HG03469 (cell line): ENCODE data around the gene GLIS1.

Source experiments
- ATAC-seq: cut with Tn5 transposase; IDR thresholded peaks from one replicate; pipeline ENCODE4 v1.9.1; 2021; ENCODE audit warnings: mild to moderate bottlenecking, moderate library complexity, moderate number of reproducible peaks; ENCODE audit not compliant: unreplicated experiment

The GLIS1 gene

DNA sequence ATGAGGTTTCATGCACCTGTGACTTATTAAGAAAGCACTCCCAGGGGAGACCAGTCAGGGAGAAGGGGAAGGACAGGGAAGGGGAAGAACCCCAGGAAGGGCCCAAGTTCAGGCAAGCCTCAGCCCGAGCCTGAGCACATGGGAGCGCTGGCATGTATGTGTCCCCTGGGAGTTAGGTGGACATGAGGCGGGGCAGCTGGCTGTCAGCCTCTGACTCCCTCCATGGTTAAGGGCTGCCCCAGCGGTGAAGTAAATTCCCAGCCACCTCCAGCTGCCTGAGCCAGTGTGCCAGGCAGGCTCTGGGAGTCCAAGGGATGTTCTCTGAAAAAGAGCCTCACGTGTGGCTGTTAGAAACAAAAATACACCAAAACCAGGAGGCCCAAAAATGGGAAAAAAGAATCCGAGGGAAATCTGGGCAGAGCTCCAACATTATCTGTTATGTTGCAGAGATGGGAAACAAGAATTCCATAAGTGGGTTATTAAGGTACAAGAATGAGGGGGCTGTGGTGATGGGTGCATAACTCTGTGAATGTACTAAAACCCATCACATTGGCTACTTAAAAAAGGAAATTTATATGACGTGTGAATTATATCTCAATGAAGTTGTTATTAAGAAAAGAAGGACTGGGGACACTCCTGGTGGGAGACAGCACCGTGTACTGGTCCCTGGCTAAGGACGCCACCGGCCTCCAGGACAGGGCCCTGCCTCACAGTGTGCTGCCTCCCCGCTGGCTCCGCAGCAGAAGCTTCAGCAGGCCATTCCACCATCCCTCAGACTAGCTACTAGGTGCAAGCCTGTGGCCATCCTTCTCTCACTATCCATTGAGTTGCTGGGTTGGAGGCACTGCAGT, 261.1 kb downstream of the GLIS1 start:
- no peak for ATAC-seq

- ATAC-seq: no peak
Measured at GRCh38 chr1:53476579-53476978, 262.4 kb downstream of the GLIS1 start.

DNA sequence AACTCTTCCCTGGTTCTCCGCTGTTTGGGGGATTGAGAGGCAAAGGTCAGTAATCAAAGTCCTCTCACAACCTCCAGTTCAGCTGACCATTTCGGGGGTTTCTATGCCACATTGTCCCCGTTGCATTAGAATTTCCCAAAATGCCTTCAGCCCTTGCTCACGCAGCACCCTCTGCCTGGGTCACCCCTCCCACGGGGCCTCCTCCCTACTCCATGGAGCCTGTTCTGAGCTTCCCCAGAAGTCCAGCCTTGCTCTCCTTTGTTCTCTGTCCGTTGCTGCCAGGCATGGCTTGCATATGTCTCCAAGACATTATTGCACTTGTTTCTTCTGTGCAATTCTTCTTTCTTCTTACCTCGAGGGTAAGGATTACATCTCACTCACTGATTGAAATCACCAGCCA, 263.3 kb downstream of the GLIS1 start:
- ATAC-seq: no peak

DNA sequence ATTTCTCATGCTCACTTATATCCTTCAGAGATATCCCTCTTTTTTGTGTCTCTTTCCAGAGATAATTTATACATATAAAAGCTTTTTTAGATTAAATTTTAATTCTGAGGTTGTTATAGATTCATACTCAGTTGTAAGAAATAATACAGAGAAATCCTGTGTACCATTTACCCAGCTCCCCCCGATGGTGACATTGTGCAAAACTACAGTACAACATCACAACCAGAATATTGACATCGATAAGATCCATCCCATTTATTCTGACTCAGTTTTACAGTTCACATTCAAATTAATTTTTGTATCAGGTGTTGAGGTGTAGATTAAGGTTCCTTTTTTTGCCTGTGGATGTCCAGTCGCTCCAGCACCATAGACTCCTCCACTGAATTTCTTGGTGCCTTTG, 265.5 kb downstream of the GLIS1 start:
- ATAC-seq: no peak

GRCh38 chr1:53471000-53471399, 268.0 kb downstream of the GLIS1 start:
- no peak for ATAC-seq

GRCh38 chr1:53470584-53470983, 268.4 kb downstream of the GLIS1 start:
- ATAC-seq: no peak

DNA sequence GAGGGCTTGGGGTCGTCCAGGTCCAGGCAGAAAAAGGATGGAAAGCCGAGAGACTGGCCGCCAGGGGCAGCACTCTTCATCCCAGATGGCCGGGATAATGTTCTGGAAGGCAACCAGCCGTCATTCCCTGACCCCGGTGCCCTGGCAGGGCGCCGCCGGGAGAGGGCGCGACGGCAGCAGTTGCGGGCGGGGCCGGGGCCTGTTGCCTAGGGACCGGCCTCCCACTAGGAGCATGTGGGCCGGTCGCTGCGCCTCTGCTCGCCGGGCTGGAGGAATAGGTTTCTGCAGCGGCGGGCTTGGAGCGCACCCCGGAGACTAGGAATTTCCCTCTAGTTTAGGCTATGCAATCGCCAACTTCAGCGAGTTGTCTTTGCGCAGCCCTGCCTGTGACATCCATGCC, 268.8 kb downstream of the GLIS1 start:
- no peak for ATAC-seq

GRCh38 chr1:53469373-53469772, 269.6 kb downstream of the GLIS1 start:
- no peak for ATAC-seq

GRCh38 chr1:53468374-53468773, 270.6 kb downstream of the GLIS1 start:
- no peak for ATAC-seq

DNA sequence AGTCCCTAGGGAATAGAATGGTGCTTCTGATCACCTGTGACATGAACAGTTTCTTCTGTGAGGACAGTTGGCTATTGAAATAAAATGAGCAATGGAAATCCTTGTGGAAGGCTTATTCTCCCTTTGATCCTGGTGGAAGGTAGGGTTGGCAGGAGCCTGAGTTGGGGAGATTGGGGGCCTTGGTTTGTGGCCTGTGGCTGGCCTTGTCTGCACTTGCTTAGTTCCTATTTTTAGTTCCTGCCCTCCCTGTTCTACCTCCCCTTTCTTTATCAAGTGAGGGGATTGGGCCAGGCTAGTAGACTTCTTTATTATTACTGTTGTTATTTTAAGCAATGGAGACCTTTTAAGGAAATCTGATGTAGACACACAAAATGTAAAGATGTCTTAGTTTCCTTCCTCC, 271.6 kb downstream of the GLIS1 start:
- no peak for ATAC-seq

DNA sequence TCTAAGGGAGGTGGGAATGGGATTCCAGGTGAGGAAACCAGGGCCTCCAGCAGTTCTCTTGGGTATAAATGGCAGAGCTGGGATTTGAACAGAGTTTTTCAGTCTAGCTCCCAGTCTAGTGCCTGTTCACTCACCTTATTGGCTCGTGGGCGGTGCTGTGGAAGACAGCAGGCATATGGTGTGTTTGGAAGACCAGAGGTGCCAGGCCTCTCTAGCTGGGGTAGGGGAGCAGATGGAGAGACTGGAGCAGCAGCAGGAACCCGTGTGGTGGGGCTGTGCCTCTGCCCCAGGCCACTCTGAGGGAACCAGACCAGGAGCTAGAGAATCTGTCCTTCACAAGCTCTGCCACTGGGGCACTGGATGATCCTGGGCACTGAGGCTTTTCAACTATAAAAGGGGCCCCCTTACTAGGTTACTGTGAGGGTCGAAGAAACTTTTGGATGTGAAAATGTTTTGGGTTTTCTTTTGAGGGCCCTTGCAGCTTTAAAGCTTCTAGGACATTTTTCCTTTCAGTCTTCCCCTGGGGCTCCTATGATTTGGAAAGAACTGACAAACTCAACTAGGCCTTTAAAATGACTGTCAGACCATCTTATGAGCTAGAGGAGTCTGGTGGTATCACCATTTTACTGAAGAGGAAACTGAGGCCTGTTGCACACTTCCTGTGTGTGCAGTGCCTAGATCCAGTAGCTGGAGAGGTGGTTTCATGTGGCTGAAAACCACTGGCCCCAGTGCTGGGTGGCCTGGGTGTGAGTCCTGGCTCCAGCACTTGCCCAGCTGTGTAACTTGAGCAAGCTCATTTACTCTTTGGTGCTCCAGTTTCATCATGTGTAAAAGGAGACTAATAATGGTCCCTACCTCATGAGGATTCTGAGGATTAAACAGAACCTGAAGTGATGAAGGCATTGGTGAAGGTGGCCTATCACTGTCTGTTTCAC, 273.7 kb downstream of the GLIS1 start:
- ATAC-seq: no peak

DNA sequence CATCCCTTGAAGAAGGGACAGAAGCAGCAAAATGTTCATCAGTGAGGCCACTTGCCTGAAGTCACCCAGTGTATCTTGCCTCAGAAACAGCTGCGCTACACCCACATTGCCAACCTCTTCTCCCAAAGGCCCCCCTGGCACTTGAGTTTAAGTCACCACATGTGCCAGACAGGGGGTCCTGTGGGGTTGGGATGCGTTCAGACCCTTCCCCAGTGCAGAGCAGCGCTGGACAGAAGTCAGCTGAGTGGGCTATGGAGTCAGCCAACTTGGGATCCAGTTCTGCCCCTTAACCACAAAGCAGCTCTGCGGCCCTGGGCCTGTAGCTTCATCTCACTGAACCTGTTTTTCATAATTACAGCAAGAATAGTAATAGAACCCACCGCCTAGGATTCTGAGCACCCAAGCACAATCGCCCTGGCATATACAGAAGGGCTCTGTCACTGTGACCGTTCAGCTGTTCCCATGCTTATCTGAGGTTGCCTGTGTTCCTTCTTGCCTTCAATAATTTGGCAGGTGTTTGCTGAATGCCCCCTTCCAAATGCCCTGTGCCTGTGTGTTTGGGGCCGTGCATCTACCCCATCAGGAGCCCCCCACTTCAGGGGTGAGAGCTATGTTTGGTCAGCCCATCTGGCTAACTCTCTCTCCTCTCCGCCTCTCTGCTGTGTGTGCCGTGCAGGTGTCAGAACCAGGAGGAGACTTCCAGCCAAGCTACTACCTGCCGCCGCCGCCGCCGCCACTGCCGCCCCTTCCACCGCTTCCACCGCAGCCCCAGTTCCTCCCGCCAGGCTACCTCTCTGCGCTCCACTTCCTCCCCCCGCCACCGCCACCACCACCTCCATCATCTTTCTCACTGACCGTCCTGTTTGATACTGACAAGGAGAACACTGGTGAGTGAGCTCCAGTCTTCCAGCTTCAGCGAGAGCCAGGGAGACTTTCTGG, 274.7 kb downstream of the GLIS1 start:
- no peak for ATAC-seq

DNA sequence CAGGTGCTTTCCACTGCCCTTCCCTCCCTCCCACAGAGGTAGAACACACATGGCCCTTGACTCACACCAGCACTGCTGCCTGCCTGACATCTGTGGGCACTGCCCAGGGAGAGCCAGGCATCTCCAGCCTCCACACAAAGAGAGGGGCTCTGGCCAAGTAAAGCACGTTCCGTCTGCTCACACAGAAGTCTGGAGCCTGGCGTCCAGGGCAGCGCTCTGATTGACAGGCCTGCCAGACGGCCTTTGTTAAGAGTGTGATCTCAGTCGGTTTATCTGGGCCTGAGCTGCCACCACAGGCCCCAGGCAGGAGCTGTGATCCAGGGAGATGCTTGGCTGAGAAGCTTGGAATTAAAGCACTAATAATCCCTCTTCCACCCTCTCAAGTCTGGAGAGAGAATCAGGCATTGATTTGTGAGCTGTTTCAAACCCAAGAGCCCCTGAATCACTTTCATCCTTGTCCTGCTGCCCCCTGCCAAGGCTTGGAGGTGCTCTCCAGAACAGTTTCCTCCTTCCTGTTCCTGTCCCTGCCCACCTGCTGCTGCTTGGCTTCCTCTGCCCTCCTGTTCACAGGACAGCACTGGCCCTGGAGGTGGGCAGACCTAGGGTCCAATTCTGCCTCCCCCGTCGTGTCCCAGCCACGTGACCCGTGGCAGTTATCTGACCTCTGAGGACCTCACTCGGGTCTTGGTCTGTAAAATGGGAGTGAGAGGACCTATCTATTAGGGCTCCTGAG, 276.0 kb downstream of the GLIS1 start:
- ATAC-seq: no peak

GRCh38 chr1:53462193-53462592, 276.8 kb downstream of the GLIS1 start:
- ATAC-seq: no peak

GRCh38 chr1:53461323-53462044, 277.5 kb downstream of the GLIS1 start:
- no peak for ATAC-seq

- ATAC-seq: no peak
Measured at GRCh38 chr1:53460666-53461322, 278.2 kb downstream of the GLIS1 start.

DNA sequence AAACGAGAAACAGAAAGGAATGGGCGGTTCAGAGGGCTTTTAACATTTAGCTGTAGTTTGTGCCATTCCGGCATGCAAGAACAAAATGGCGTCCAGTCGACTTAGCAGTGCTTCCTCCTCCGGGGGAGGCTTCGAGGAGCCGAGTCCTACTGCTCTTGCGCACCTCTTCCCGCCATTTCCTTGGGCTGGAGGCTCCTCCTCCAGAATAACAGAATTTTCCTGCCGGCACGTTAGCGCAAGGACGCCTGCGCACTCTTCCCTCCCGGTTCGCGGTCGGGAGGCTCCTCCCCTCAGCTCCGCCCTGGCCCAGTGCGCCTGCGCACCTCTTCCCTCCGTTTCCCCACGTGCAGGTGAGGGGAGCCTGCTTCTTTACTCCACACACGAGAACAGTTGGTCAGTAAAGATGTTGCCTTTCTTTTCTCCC, 278.7 kb downstream of the GLIS1 start:
- no peak for ATAC-seq

GRCh38 chr1:53459321-53460175, 279.4 kb downstream of the GLIS1 start, which contains the start of gene DMRTB1:
Gene DMRTB1 (plus strand): TSS chr1:53459399. CDS start chr1:53459454, 55 bp downstream.
- ATAC-seq: no peak
